Measurements from ENCODE around the gene DUSP16.
"Not testable (repeated sequence)": the region's sequence is repeated elsewhere in the genome, so short reads cannot be mapped to it uniquely, and the experiment has no call there.

DUSP16 gene

DNA sequence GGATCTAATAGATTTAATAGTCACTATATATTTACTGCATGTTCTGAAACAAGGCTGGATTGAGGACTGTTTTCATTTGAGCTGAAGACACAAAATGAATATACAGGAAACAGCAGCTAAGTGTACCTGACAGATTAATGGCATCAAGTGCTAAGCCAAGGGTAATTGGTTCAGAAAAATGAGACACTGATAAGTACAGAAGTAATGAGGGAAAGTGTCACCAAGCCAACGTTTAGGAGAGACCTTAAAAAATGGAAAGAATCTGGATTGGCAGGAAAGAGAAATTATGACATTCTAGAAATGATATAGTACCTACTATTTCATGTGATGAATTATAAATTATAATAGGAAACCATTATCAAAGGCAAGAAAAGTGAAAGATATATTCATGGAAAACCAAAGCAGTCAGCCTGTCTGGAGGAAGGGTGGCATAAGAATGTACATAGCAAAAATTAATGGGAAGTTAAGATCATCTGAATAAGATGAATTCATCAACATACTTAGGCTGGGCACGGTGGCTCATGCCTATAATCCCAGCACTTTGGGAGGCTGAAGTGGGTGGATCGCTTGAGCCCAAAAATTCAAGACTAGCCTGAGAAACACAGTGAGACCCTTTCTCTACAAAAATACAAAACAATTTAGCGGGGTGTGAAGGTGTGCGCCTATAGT, 21.0 kb upstream of the DUSP16 start:
- DNase-seq (ENCODE audit: low spot score) = no peak

DNA sequence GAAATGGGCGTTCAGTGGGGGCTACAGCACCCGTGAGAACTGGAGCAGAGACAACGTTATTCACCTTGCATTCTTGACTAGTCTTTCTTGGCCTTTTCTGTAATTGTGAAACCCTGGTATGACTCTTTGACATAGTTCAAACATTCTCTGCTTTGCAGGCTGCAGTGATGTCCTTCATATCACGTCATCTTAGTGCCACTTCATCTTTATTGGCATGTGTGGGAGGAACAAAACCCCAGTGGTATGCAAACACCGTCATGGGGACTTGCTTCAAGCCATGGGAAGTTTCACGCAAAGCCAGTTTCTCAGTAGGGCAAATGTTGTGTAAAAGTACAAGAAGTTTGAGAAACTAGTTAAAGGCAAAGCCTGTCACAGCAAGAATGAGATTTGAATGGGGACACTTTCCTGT, 20.2 kb upstream of the DUSP16 start:
- DNase-seq (ENCODE audit: low spot score) = peak; percentile 92

DNA sequence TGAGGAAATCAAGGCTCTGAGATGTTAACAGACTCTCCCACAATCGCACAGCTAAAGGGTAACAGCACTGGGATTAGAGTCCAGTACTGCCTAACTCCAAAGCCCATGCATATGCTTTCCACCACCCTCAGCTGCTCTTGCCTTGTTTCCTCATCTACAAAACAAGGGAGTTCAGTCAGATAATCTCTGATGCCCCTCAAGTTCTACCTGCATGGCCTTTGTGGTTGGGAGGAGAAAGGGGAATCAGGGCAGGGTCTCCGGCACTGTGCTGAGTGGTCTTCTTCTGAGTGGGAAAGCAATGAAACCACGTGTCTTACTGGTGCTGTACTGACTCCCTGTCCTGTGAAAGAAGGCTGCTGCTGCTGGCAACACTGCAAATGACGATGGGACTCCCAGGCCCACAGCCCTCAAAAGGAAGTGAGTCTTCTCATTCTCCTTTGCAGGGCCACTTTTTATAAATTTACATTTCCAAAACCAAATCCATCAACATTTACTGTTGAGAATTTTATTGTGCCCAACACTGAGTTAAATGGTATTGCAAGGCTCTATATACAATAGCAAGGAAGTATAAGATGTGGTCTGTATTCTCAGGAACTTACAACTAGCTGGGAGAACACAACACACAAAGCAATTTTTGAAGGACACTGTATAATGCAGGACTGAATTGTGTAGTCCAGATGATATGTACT, 19.7 kb upstream of the DUSP16 start:
- peak; percentile 26 for DNase-seq (ENCODE audit: low spot score)

DNA sequence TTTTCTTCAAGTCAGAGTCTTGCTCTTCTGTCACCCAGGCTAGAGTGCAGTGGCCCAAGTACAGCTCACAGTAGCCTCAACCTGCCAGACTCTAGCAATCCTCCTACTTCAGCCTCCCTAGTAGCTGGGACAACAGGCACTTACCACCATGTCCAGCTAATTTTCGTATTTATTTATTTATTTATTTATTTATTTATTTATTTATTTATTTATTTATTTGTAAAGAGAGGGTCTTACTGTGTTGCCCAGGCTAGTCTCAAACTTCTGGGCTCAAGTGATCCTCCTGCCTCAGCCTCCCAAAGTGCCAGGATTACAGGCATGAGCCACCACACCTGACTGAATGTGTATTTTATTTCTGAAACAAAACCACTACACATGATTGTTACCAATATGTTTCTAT, 18.1 kb upstream of the DUSP16 start:
- DNase-seq (ENCODE audit: low spot score) = not testable (repeated sequence)

DNA sequence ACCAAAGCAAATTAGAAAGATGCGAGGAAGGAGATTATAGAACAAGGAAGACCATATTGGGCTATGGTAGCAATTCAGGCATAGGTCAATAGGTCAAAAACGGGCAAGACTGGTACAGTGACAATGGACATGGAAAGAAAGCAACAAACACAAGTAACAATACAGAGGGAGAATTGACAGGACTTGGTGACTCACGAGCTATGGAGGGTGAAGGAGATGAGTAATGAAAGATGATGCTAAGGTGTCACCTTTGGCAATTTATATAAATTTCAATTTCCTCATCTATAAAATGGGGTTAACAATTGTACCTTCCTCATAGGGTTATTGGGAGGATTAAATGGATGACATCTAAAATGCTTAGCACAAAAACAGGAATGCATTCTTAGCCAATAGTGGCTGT, 15.1 kb upstream of the DUSP16 start:
- DNase-seq (ENCODE audit: low spot score) = no peak

DNA sequence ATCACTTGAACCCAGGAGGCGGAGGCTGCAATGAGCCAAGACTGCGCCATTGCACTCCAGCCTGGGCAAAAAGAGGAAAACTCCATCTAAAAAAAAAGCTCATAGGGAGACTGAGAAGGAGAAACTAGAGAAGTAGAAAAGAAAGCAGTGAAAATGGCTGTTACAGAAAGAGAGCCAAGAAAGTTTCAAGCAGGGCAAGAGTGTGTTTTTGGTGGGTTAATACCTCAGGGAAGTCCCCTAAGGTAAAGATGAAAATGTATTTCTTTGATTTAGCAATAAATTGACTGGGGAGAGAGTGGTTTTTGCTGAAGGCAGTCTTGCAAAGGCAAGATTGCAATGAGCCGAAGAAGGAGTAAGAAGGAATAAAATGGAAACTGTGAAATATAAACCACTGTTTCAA, 10.0 kb upstream of the DUSP16 start:
- no peak for DNase-seq (ENCODE audit: low spot score)

DNA sequence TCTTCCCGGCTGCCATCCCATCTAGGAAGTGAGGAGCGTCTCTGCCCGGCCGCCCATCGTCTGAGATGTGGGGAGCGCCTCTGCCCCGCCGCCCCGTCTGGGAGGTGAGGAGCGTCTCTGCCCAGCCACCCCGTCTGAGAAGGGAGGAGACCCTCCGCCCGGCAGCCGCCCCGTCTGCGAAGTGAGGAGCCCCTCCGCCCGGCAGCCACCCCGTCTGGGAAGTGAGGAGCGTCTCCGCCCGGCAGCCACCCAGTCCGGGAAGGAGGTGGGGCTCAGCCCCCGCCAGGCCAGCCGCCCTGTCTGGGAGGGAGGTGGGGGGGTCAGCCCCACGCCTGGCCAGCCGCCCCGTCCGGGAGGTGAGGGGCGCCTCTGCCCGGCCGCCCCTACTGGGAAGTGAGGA, 3.3 kb upstream of the DUSP16 start:
- not testable (repeated sequence) for DNase-seq (ENCODE audit: low spot score)

DNA sequence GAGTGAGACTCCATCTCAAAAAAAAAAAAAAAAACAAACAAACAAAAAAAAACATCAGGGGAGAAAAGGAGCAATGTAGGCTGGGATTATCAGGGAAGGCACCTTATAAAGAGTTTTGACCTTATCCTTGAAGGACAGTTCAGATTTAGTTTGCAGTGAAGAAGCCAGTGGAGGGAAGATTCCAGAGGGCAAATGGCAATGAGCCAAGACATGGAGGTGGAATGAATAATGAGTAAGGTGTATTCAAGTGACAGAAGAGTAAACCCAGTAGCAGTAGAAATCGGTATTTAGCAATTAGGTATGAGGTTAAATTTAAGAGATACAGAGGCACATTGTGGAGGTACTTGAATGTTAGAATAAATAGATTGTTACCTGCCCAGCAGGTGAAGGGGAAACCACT, 2.2 kb upstream of the DUSP16 start:
- no peak for DNase-seq (ENCODE audit: low spot score)

DNA sequence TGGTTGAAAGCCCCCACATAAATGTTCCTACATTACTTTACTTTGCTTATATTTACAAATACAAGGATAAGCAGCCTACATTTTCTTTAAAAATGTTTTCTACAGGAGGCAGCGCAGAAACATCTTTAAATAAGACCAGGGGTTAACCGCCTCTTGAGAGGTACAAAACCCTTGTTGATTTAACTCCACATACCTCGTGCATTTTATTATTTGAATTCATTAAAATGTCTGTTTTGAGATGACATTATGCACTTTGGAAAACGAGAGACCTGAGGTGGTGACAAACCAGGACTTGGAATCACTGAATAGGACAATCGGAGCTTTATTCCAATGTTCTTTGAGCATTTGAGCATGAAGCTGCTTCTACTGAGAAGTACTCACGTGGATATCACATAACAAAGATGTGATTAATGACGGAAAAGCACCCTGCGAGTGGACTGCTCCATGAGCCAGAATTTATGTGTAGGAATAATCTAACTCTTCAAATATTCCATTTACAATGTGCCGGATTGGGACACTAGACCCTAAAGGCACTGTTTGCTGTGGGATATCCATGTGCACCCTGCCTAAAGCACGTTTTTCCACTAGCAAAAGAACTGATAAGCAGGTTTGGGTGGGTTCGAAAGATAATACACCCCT, 746 bp upstream of the DUSP16 start:
- DNase-seq (ENCODE audit: low spot score) = no peak

DNA sequence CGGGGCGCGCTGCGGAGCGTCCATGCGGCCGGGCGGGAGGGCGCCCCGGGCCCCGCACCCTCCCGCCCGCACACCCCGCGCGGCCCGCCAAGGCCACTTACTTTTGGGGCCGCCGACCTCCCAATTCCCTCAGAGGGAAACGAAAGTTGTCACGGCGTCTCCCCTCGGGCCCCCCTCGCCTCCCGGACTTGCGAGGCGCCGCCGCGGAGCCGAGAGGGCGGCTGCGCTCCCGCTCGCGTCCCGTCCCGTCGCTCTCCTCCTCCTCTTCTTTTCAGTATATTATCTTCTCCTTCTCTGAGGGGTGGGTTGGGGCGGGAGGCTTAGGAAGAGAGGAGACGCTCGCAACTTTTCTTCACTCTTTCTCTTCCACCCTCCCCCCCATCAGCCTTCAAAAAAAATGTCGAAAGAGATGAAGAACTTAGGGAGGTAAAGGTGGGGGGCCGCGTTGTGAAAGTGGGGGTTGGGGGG, 613 bp downstream of the DUSP16 start:
- DNase-seq (ENCODE audit: low spot score) = no peak

DNA sequence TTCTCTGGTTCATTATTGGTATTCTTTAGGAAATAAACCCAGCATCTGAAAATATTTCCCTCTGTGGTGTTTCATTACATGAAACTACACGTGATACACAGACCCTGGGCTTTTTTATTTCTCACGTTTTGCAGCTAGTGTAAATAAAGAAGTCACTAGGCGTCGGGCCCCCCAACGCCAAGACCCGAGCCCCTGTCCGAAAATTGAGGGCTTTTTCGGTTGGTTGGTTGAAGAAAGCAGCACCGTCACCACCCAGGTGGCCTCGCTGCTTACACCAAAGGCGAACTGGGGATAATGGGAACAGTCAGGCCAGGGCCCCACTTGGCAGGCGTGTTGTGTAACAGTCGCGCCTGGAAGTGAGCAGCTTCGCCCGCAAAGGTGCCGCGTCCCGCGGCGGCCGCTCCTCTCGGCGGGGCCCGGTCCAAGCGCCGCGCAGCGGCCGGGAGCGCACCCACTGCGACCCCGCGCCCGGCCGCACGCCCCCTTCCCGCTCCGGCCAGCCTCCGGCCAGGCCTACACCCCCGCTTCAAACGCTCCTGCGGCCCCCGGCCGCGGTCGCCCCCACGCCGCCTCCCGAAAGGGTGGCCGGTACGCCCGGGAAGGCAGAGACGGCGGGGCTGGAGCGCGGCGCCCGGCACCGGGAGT, 1.2 kb downstream of the DUSP16 start:
- peak; percentile 45 for DNase-seq (ENCODE audit: low spot score)

DNA sequence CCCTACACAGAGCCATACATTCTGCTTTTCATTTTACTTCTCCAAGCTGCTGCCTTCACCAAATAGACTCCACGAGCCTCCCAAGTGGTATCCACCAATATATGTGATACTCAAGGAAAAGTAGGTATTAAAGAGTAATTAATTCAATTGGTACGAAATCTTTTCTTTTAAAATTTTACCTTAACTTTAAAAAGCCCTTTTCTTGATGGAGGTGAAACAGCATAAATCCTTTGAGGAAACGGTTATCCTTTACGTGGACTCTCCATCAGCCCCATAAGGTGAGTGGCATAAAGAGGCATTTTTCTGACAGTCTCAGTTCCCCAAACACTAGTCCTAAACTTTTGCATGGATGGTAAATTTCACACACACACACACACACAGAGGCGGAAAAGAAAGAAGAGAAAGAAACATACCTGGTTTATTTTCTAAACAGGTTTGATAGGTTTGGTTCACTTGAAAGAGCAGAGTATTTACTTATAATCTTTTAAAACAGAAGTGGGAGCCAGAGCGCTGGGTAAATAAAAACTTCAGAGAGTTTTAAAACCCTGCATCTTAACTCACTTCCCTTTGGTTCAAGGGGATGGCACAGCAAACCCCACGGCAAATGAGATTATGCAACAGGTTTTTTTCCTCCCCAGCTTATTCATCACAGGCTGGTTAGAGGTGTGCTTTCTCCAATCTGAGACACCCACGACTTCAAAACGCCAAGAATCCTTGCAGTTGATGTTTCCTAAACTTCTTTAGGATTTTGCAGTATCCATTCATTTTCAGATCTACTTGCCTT, 1.9 kb downstream of the DUSP16 start:
- DNase-seq (ENCODE audit: low spot score) = peak; percentile 78

DNA sequence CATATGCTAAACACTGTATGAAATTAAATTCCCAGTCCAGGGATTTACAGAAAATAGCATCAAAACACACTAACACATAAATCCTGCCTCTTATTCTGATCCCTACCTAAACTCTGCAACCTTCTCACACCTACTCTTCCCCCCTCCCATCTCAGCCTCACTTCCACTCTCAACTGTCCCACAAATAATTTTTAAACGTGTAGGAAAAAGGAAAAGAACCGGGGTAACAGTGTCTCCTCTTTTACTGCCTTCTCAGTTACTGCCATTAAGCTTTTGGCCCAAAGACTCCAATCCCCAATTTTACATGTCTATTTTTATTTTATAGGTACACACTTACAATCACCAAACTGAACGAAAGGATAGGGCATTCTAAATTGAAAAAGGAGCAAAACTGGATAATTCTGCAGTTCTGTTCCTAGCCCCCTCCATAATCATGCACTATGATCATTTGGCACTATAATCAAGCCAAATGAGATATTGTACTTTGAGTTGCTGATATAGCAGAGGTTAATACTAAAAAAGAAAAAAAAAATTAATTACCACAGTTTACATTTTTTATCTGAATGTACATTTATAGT, 2.9 kb downstream of the DUSP16 start:
- DNase-seq (ENCODE audit: low spot score) = no peak

DNA sequence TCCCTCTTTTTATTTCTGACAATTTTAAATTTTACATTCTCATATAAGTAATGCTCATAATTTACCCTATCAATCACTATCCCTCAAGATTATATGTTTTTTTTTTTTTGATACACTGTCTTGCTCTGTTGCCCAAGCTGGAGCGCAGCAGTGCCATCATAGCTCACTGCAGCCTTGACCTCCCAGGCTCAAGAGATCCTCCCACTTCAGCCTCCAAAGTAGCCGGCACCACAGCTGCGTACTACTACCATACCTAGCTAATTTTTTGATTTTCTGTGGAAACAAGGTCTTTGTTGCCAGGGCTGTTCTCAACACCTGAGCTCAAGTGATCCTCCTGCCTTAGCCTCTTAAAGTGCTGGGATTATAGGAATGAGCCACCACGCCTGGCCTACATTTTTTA, 4.4 kb downstream of the DUSP16 start:
- no peak for DNase-seq (ENCODE audit: low spot score)

DNA sequence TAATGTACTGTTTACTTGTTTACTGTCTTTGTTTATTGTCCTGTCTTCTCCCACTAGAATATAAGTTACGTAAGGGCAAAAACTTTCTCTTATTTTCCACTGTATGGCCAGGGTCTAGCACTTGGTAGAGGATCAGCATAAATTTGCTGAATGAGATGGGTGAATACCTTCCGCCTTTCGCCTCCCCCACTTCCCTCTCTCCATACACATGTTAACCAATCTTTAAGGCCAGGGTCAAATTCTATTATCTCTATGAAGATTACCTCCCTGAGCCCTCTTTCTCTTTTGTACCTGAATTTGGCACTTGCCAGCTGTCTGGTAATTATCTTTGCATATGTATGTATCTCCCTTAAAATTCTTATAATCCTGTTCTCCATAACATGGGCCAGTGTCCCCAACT, 4.9 kb downstream of the DUSP16 start:
- no peak for DNase-seq (ENCODE audit: low spot score)

DNA sequence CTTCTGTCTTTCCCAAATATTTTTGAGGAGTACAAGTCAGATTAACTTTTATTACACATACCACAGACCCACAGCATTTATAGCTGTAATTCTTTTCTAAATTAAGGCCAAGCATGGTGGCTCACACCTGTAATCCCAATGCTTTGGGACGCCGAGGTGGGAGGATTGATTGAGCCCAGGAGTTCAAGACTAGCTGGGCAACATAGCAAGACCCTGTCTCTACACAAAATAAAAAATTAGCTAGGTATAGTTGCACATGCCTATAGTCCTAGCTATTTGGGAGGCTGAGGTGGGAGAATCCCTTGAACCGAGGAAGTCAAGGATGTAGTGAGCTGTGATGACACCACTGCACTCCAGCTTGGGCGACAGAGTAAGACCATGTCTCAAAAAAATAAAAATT, 7.0 kb downstream of the DUSP16 start:
- no peak for DNase-seq (ENCODE audit: low spot score)

DNA sequence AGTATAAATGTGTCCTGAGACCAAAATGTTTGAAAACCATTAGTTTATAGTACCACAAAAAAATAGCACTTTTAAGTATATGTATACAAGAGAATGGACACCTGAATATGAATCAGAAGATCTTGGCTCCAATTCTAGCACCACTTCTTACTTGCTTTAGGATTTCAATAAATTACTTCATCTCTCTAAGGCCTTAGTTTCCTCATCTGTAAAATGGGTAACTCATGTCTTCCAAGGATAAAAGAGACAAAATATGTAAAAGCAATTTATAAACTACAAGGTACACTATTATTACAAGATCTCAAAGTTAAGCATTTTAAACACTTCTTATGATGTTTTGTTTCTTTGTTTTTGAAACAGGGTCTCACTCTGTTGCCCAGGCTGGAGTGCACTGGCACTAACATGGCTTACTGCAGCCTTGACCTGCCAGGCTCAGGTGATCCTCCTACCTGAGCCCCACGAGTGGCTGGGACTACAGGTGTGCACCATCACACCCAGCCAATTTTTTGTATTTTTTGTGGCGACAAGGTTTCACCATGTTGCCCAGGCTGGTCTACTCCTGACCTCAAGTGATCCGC, 9.4 kb downstream of the DUSP16 start:
- no peak for DNase-seq (ENCODE audit: low spot score)

DNA sequence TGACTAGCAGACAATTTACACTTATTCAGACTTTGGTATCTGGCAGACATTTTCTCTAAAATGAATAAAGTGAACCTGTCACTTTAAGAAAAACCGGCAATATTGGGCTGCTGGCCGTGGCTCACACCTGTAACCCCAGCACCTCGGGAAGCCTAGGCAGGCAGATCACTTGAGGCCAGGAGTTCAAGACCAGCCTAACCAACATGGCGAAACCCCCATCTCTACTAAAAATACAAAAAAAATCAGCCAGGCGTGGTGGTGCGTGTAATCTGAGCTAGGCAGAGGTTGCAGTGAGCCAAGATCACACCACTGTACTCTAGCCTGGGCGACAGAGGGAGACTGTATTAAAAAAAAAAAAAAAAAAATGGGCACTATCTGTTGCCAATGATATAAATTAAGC, 11.5 kb downstream of the DUSP16 start:
- DNase-seq (ENCODE audit: low spot score) = no peak

DNA sequence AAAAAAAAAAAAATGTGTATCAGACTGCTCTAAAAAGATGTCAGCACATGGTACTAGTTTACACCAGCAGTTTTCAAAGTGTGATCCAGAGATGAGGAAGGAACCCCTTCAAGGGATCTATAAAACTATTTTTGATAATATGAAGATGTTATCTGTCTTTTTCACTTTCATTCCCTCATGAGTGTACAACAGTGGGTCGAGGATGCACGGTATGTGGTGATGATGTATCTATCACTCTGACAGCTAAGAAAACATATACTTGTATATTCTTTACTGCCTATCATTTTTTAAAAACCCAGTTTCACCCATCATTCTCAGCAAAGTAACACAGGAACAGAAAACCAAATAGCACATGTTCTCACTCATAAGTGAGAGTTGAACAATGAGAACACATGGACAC, 12.4 kb downstream of the DUSP16 start:
- no peak for DNase-seq (ENCODE audit: low spot score)

DNA sequence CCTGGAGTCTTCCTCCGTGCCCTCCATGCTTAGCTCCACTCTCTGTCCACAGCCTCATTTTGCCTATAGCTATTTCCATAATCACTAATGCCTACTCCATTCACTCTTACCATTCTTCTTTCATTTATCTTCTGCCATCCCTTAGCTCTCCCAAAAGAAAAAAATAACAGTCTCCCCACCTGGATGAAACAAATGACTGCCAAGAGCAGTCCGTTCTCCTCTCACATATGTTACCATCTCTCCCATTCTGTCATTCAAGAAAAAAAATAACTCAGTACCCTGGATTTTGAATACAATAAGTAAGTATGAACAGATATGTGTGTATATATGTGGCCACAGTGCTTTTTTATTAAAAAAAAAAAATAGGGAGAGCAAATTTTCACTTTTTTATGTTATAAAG, 13.2 kb downstream of the DUSP16 start:
- DNase-seq (ENCODE audit: low spot score) = no peak

DNA sequence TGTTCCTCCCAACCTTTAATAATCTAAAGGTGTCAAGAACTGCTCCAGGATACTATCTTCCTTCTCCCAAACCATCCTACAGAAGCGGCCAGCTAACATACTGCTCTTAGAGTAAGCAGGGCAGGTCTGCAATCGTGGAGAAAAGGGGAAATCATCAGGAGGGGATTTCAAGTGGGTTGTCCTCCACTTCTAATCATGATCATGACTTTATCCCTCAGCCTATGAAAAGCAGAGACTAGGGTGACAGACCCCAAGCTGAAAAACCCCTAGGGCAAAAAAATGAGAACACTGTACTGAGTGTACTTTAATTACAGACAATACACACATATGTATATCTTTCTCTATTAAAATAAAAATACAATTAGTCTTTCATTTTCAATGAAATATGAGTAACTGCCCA, 13.9 kb downstream of the DUSP16 start:
- no peak for DNase-seq (ENCODE audit: low spot score)
